GM12872 (cell line): ENCODE measurements around the gene DYSF.

Experiments
- CTCF ChIP-seq: IDR thresholded peaks from 3 replicates; pipeline ENCODE4 v1.5.1; 2011; ENCODE audit warnings: low read depth, mild to moderate bottlenecking, low read length, moderate library complexity; ENCODE audit not compliant: insufficient read depth

DYSF gene

GRCh38 chr2:71666094-71666474 lies 212.7 kb downstream of the DYSF start:
- TF ChIP-seq CTCF = no peak

GRCh38 chr2:71667256-71668182 lies 214.2 kb downstream of the DYSF start:
- no peak for TF ChIP-seq CTCF

GRCh38 chr2:71668326-71669057 lies 215.1 kb downstream of the DYSF start:
- no peak for TF ChIP-seq CTCF

GRCh38 chr2:71669058-71669456 lies 215.7 kb downstream of the DYSF start:
- TF ChIP-seq CTCF = no peak

GRCh38 chr2:71669628-71670429 lies 216.5 kb downstream of the DYSF start:
- no peak for TF ChIP-seq CTCF

GRCh38 chr2:71670430-71670795 lies 217.1 kb downstream of the DYSF start:
- no peak for TF ChIP-seq CTCF
